T-cell (primary cell): ENCODE data around the gene VSIG10. TPM values are rescaled to one million over a fixed set of nuclear protein-coding genes. Genes with fewer than 3 reads are reported as not detected.
"Not testable (repeated sequence)": the region's sequence is repeated elsewhere in the genome, so short reads cannot be mapped to it uniquely, and the experiment has no call there.

Source experiments
- ATAC-seq, 4 experiments: fragments of 200-7000 bp in 3 of 4; fragments of 150-1000 bp in 1 of 4; cut with Tn5 transposase; replicated peaks in 1 of 4; 1 replicate in 3 of 4; 2 replicates in 1 of 4; pipeline ENCODE4 v1.10.0; 2021; ENCODE audit warnings: moderate library complexity in 3 of 4, mild to moderate bottlenecking in 2 of 4, moderate number of reproducible peaks in 1 of 4
- CTCF ChIA-PET, 2 donors: fragments of 300-600 bp; sonication (Branson Sonifier 250); formaldehyde crosslinking; loops; one replicate each; lab custom pipeline; 2022; ENCODE audit warnings: antibody characterized with exemption in 2 of 2; lab: Charles Lee
- POLR2A ChIA-PET, 2 donors: fragments of 300-600 bp; sonication (Branson Sonifier 250); formaldehyde crosslinking; loops; one replicate each; lab custom pipeline; 2022; ENCODE audit warnings: antibody characterized with exemption in 2 of 2; lab: Charles Lee
- DNase-seq, 35 experiments: peaks; one replicate each; pipeline versions ENCODE4 v3.0.0 to v3.0.0-alpha.2; 2013 to 2023
- H3K27ac ChIP-seq: one replicate; pipeline ENCODE4 v1.5.1; 2013; ENCODE audit warnings: low read length
- H3K27me3 ChIP-seq, 2 experiments: replicated peaks in 1 of 2; 1 replicate in 1 of 2; 2 replicates in 1 of 2; pipeline versions ENCODE4 v1.6.1 to v1.7.0; 2013; ENCODE audit warnings: low read length in 1 of 2, mixed read lengths in 1 of 2; ENCODE audit not compliant: control insufficient read depth in 2 of 2, insufficient read depth in 2 of 2; ENCODE audit errors: extremely low read depth in 1 of 2
- H3K36me3 ChIP-seq, 2 donors: 1 replicate in 1 of 2; 2 replicates in 1 of 2; pipeline versions ENCODE4 v1.6.1 to v1.7.0; 2013; ENCODE audit warnings: low read length in 1 of 2; ENCODE audit not compliant: control insufficient read depth in 2 of 2, insufficient read depth in 1 of 2; ENCODE audit errors: extremely low read depth in 1 of 2
- H3K4me1 ChIP-seq, 2 experiments: 1 replicate in 1 of 2; 2 replicates in 1 of 2; pipeline versions ENCODE4 v1.6.1 to v1.7.0; 2013; ENCODE audit warnings: low read length in 2 of 2, mixed read lengths in 1 of 2; ENCODE audit not compliant: insufficient read depth in 2 of 2, control insufficient read depth in 1 of 2; ENCODE audit errors: extremely low read depth in 1 of 2
- H3K4me3 ChIP-seq, 2 donors: 1 replicate in 1 of 2; 2 replicates in 1 of 2; pipeline versions ENCODE4 v1.5.1 to v1.7.0; 2013; ENCODE audit warnings: mild to moderate bottlenecking in 2 of 2, low read length in 1 of 2, moderate library complexity in 1 of 2; ENCODE audit not compliant: control insufficient read depth in 1 of 2; ENCODE audit errors: extremely low read depth in 1 of 2
- H3K9me3 ChIP-seq: 2 replicates; pipeline ENCODE4 v1.7.0; 2013
- H3K27ac Mint-ChIP-seq, 2 donors: one replicate each; pipeline ENCODE4 v1.8.0; 2020 to 2021; ENCODE audit warnings: mild to moderate bottlenecking in 2 of 2, mixed read lengths in 2 of 2
- H3K27me3 Mint-ChIP-seq, 2 donors: one replicate each; pipeline ENCODE4 v1.8.0; 2021 to 2022; ENCODE audit warnings: mixed read lengths in 2 of 2
- H3K36me3 Mint-ChIP-seq: one replicate; pipeline ENCODE4 v1.8.0; 2021; ENCODE audit warnings: mixed read lengths
- H3K4me1 Mint-ChIP-seq, 3 donors: one replicate each; pipeline ENCODE4 v1.8.0; 2020 to 2022; ENCODE audit warnings: mixed read lengths in 3 of 3, mild to moderate bottlenecking in 1 of 3
- H3K4me3 Mint-ChIP-seq, 3 donors: one replicate each; pipeline ENCODE4 v1.8.0; 2020 to 2022; ENCODE audit warnings: mild to moderate bottlenecking in 3 of 3, mixed read lengths in 3 of 3, moderate library complexity in 3 of 3
- H3K9me3 Mint-ChIP-seq, 3 donors: one replicate each; pipeline ENCODE4 v1.8.0; 2020 to 2022; ENCODE audit warnings: mixed read lengths in 3 of 3
- WGBS: methylation state at CpG from one replicate; pipeline ENCODE4 v1.1.5; 2013; ENCODE audit warnings: missing lambda C conversion rate; ENCODE audit not compliant: insufficient coverage; 5-methylcytosine and 5-hydroxymethylcytosine counted together
- total RNA-seq, 35 experiments: library from RNA in 6 of 35; stranded (reverse) in 6 of 35; fragments of 120-200 nt in 1 of 35; gene quantifications; one replicate each; pipeline versions ENCODE4 v1.2.1 to v1.2.4 and lab custom pipeline; 2013 to 2026

Gene VSIG10
- total RNA-seq, 5 donors from 2014 or later (not counting 1 experiment from before 2014, with no cell fraction given): 1.6 to 4.1 (median 3.2) TPM

DNA sequence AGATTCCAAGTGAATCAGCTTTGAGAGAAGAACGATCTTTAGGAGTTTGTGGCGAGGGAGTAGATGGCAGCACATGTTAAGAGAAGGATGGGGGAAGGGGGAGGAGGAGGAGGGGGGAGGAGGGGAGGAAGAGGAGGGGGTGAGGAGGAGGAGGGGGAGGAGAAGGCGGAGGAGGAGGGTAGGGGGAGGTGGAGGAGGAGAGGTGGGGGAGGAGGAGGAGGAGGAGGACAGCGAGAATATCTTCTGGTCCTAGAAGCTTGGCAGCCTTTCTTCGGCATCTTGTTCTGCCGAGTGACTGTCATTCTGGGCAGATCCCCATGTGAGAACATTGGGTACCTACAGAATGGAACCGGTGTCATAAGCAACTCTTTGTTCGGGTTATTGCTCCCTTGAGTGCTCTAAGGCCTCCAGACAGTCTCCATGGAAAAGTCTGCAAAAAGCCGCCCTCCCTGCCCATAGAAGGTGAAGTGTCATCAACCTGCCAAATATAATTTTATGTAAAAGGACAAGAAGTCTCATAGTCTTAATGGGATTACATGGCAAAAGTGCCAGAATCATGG is 80.4 kb downstream of the VSIG10 start:
- Mint-ChIP-seq H3K4me3 (no peak overlapping the region), H3K4me1 (peaks cover 0 to 2% (median 0%) of the 10 kb centered on the region in 3 donors), H3K36me3 (peaks cover 49% of the 10 kb centered on the region), H3K9me3 (no peaks in the 10 kb centered on the region), H3K27ac (no peak overlapping the region), H3K27me3 (no peaks in the 10 kb centered on the region)
- H3K4me1 ChIP-seq: no peaks in the 10 kb centered on the region
- 93% methylated on average over 5 of the region's 9 CpGs for WGBS
- H3K4me3 ChIP-seq: no peak overlapping the region
- DNase-seq: no peak
- H3K36me3 ChIP-seq: peaks cover 4 to 64% of the 10 kb centered on the region in 2 donors
- H3K9me3 ChIP-seq: no peaks in the 10 kb centered on the region
- ChIA-PET CTCF (interaction anchor here in 1 of 2 donors (0.5 to 0.6 kb wide), 2 partner anchors 45 to 384 kb away, joined by 4 read pairs; no protein-coding TSS in a partner anchor), POLR2A (interaction anchor here in 1 of 2 donors (0.7 kb wide), 1 partner anchor 20 kb away, joined by 4 read pairs; no protein-coding TSS in a partner anchor)
- no peak overlapping the region for H3K27ac ChIP-seq
- no peak for ATAC-seq
- no peaks in the 10 kb centered on the region for H3K27me3 ChIP-seq

DNA sequence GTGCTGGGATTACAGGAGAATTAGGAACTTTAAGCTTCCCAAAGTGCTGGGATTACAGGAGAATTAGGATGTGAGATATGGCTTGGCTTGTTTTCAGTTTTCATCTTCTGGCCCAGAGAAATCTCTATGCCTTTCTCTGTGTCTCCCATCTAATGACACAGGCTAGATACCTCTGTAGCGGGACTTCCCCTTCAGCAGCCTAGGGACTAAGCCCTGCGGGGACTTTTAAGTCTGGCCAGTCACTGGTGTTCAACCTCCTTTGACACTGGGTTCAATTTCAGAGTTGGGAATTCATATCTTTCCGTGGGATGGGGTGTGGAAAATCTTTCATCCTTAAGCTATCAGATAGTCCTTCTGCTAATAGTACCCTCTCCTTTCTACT is 81.1 kb downstream of the VSIG10 start:
- H3K27me3 ChIP-seq: no peaks in the 10 kb centered on the region
- H3K27ac ChIP-seq: no peak overlapping the region
- POLR2A ChIA-PET: no interaction called here
- Mint-ChIP-seq H3K4me1 (peaks cover 5 to 8% (median 6%) of the 10 kb centered on the region in 3 donors), H3K27ac (no peak overlapping the region), H3K36me3 (peaks cover 45% of the 10 kb centered on the region), H3K9me3 (no peaks in the 10 kb centered on the region), H3K4me3 (no peak overlapping the region), H3K27me3 (no peaks in the 10 kb centered on the region)
- no CpG with 5 or more reads among the region's 3 CpGs for WGBS
- H3K4me1 ChIP-seq: no peaks in the 10 kb centered on the region
- no peaks in the 10 kb centered on the region for H3K9me3 ChIP-seq
- DNase-seq (no peak), ATAC-seq (no peak)
- peaks cover 4 to 60% of the 10 kb centered on the region in 2 donors for H3K36me3 ChIP-seq
- H3K4me3 ChIP-seq: no peak overlapping the region
- CTCF ChIA-PET: interaction anchor here (0.5 to 0.6 kb wide), 2 partner anchors 45 to 1142 kb away, joined by 3 to 4 read pairs; partner anchors contain the start of gene HRK (in 1 of the 2)

DNA sequence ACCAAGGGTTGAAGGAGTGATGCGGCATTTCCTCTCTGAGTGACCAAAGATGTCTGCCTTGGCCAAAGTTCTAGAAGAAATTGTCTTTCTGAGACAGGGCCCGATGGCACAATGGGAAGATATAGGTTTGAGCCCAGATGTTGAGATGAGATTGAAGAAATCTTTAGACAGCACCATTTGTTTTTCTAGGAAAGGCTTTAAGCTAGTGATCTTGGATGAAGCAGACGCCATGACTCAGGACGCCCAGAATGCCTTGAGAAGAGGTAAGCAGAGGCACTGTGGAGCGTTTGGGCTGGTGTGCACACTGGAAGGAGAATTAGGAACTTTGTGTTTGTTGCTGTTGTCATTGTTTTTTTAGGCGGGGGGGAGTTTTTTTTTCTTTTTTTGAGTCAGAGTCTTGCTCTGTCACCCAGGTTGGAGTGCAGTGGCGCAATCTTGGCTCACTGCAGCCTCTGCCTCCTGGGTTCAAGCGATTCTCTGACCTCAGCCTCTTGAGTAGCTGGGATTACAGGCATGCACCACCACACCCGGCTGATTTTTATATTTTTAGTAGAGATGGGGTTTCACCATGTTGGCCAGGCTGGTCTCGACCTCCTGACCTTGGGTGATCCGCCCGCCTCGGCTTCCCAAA is 81.6 kb downstream of the VSIG10 start:
- H3K9me3 Mint-ChIP-seq, H3K4me1 ChIP-seq, H3K9me3 ChIP-seq, DNase-seq, ATAC-seq, H3K27me3 Mint-ChIP-seq, H3K27ac ChIP-seq, H3K4me3 Mint-ChIP-seq, H3K27ac Mint-ChIP-seq, POLR2A ChIA-PET, H3K4me3 ChIP-seq, H3K27me3 ChIP-seq: not testable (repeated sequence)
- Mint-ChIP-seq H3K4me1 (peaks cover 9 to 10% (median 10%) of the 10 kb centered on the region in 3 donors), H3K36me3 (peaks cover 44% of the 10 kb centered on the region)
- 98% methylated on average over 10 of the region's 13 CpGs for WGBS
- CTCF ChIA-PET: interaction anchor here in 1 of 2 donors (0.6 kb wide), 1 partner anchor 1141 kb away, joined by 3 read pairs; the partner anchor contains the start of gene HRK
- H3K36me3 ChIP-seq: peaks cover 4 to 59% of the 10 kb centered on the region in 2 donors

DNA sequence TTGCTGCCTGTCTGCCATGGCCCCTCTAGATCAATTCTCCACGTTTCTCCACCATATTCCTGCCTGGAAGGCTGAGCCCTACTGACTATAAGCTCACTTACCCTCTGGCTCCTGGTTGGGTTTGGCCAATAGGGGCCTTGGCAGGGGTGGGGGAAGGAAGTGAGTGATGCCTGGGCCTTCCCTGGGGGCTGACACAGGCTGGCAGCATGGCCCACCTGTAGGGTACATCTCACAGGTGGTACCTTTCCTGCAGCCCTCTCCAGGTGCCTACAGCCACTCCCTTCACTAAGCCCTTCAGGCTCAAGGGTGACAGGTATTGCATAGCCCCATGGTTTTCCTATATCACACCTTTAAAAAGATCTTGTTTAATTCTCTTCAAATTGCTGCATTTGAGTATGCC is 83.8 kb downstream of the VSIG10 start:
- ChIA-PET POLR2A (no interaction called here), CTCF (interaction anchor here (0.6 to 1.1 kb wide), 3 partner anchors 35 to 357 kb away, joined by 3 read pairs; no protein-coding TSS in a partner anchor)
- DNase-seq: no peak
- H3K36me3 Mint-ChIP-seq: peaks cover 35% of the 10 kb centered on the region
- Histone ChIP-seq H3K9me3 (no peaks in the 10 kb centered on the region), H3K27ac (no peak overlapping the region), H3K4me3 (no peak overlapping the region), H3K27me3 (no peaks in the 10 kb centered on the region), H3K4me1 (peaks cover 3 to 14% of the 10 kb centered on the region in 2 experiments), H3K36me3 (peaks cover 4 to 40% of the 10 kb centered on the region in 2 donors)
- WGBS: no CpG with 5 or more reads among the region's 1 CpG
- no peaks in the 10 kb centered on the region for H3K27me3 Mint-ChIP-seq
- H3K4me1 Mint-ChIP-seq: peaks cover 20 to 22% (median 20%) of the 10 kb centered on the region in 3 donors
- no peak overlapping the region for H3K4me3 Mint-ChIP-seq
- no peaks in the 10 kb centered on the region for H3K9me3 Mint-ChIP-seq
- H3K27ac Mint-ChIP-seq: no peak overlapping the region
- no peak for ATAC-seq

DNA sequence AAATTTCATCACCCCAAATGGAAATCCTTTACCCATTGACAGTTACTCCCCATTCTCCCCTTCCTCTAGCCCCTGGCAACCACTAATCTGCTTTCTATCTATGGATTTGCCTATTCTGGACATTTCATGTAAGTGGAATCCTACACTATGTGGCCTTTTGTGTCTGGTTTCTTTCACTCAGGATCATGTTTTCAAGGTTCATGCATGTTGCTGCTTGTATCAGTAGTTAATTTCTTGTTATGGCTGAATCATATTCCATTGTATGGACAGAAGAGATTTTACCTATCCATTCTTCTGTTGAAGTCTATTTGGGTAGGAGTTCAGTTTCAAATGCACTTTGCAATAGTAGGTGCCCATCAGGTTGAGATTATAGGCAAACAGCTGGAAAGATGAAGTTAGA is 85.9 kb downstream of the VSIG10 start:
- Histone ChIP-seq H3K27ac (no peak overlapping the region), H3K36me3 (peaks cover 4 to 32% of the 10 kb centered on the region in 2 donors), H3K4me1 (peaks cover 3 to 14% of the 10 kb centered on the region in 2 experiments), H3K4me3 (no peak overlapping the region), H3K27me3 (no peaks in the 10 kb centered on the region), H3K9me3 (no peaks in the 10 kb centered on the region)
- POLR2A ChIA-PET: interaction anchor here in 1 of 2 donors (0.6 kb wide), 1 partner anchor 26 kb away, joined by 3 read pairs; no protein-coding TSS in a partner anchor
- ATAC-seq (no peak), DNase-seq (no peak)
- CTCF ChIA-PET: interaction anchor here in 1 of 2 donors (1.0 kb wide), 1 partner anchor 143 kb away, joined by 3 read pairs; no protein-coding TSS in a partner anchor
- no peaks in the 10 kb centered on the region for H3K9me3 Mint-ChIP-seq
- peak overlapping the region; percentile 72 to 92 (median 87) for H3K4me3 Mint-ChIP-seq
- H3K27ac Mint-ChIP-seq: no peak overlapping the region
- peaks cover 29% of the 10 kb centered on the region for H3K36me3 Mint-ChIP-seq
- peaks cover 20 to 22% (median 20%) of the 10 kb centered on the region in 3 donors for H3K4me1 Mint-ChIP-seq
- no peaks in the 10 kb centered on the region for H3K27me3 Mint-ChIP-seq
